8988T (cell line): ENCODE results near the gene PBRM1.

Experiments
- DNase-seq: peaks from one replicate; pipeline ENCODE4 v3.0.0; 2011

PBRM1 gene

DNA sequence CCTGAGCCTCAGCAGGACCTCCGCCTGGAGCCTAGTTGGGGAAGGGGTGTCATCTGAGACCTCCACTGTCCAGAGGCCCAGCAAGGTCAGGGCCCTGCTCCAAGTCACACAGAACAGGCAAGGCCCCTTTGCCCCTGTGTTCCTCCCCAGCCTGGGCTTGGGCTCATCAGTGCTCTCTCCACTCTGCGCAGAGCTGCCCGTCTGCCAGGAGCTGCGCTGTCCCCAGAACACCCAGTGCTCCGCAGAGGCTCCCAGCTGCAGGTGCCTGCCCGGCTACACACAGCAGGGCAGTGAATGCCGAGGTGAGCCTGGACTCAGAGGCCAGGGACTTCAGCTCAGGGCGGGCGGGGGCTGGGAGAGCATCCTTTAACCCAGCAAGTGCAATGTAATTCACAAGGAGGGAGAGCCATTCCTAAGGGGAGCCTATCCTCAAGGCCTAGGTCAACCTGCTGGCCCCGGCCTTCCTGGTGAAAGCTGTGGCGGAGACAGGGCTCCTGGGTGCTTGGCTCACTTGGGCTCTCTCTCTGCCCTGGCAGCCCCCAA, 182.8 kb downstream of the PBRM1 start:
- DNase-seq: no peak

DNA sequence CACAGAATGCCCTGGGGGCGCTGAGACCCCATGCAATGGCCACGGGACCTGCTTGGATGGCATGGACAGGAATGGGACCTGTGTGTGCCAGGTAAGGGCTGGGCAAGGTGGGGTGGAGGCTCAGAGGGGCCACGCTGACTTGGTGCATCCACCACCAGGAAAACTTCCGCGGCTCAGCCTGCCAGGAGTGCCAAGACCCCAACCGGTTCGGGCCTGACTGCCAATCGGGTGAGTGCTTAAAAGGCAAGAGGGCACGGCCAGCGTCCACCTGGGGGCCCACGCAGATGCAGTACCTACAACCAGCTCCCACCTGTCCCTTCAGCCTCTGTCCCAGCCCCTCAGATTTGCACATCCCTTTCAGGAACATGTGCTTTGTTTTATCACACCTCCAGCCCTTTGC, 183.7 kb downstream of the PBRM1 start:
- DNase-seq: no peak

DNA sequence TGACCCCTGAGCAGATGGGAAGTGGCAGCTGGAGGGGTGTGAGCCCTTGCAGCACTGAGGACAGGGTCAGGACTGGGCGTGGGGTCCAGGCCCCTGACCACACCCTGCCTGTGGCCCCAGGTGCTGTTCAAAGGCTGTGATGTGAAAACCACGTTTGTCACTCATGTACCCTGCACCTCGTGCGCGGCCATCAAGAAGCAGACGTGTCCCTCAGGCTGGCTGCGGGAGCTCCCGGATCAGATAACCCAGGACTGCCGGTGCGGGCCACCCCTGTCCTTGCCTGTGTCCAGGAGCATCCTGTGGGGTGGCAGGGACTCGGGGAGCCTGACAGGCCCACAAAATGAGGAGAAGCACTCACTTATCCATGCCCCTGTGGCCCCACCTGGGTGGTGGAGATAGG, 184.7 kb downstream of the PBRM1 start:
- DNase-seq: no peak

DNA sequence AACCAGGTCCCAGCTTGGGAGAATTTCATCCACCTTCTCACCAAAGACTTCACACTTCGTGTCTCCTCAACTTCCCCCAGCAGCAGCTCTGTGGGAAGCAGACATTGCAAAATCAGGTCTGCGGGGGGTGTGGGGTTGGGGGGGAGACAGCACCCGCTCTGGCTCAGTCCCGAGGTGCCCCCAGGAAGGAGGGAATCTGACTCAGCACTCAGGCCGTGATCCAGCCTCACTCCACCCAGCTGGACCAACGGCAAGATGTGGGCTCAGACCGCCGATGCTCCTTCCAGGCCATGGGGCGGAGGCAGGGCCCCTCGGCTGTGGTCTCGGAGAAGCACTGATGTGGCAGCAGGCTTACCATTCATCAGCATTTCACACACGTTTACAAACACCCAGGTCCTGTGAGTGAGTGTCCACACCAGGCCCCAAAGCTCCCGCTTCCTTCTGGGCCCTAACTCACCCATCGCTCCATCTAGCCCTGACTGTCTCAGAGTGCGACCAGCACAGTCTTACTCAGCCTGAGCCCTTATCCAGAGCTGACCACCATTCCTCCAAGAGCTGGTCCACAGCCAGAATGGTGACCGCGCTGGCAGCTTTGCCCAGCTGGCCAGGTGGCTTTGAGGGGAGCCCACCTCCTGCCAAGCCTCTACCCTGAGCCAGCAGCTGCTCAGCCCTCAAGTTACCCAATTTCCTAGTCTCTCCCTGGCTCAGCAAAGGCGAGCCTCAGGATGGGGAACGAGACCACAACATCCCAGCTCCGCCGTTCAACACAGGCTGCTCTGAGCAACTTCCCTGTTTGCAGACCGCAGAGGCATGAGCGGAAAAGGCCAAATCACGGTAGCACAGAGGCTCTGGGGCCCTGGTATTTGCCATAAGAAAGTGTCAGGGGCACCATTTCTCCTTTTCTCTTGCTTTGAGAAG, 187.3 kb downstream of the PBRM1 start:
- DNase-seq: no peak

DNA sequence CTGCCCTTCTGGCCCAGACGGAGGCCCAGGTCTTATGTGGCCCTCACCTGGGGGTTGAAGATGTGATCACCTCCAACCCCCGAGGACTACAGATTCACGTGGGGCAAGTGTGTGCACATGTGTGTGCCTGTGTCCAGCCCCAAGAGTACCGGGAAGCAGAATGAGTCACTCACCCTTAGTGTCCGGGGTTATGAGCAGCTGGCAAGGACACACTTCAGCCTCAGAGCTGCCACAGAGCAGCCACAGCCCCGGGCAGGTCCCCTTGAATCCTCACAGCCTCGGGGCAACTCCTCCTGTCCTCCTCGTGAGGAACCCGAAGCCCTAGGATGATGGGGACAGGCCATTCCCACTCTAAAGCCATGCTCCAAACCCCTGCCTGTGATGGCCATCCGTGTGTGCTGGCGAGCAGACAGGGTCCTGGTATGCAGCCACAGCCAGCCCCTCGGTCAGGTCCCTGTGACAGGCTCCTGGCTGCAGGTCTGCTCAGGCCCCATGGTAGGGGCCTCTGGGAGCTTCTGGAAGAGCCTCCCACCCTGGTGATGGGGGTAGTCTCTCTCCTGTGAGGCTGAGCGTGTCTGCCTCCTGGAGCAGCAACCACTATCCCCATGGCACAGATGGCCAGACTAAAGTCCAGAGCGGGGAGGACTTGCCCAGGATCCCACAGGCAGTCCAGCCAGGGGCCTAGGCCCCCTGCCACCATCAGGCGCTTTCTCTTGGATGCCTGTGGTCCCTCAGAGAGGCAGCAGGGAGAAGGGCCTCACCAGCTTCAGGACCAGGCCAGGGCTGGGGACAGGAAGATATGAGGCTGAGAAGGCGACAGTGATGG, 189.7 kb downstream of the PBRM1 start:
- no peak for DNase-seq
